Neural cell (in vitro differentiated cells): ENCODE data around the gene NPHP4. TPM values are rescaled to one million over a fixed set of nuclear protein-coding genes. Genes with fewer than 3 reads are reported as not detected.

Source experiments
- H2AFZ ChIP-seq: fragments of 200-600, 300-800 bp; sonication (generic), shearing (Covaris generic); 2 replicates; pipeline ENCODE4 v1.6.0; 2014; ENCODE audit warnings: low read depth, mild to moderate bottlenecking, antibody characterized with exemption, low read length, moderate library complexity
- H3F3A ChIP-seq: fragments of 200-600 bp; shearing (Covaris generic); 2 replicates; pipeline ENCODE4 v1.6.1; 2016; ENCODE audit warnings: mild to moderate bottlenecking, moderate library complexity, mixed read lengths, antibody characterized with exemption, low read length; ENCODE audit not compliant: insufficient read depth, poor library complexity, severe bottlenecking
- H3K27ac ChIP-seq: fragments of 200-600, 300-800 bp; sonication (generic), shearing (Covaris generic); 2 replicates; pipeline ENCODE4 v1.5.1; 2014; ENCODE audit warnings: mild to moderate bottlenecking, low read length, moderate library complexity
- H3K27me3 ChIP-seq: fragments of 300-800, 200-600 bp; sonication (generic), shearing (Covaris generic); 2 replicates; pipeline ENCODE4 v1.6.0; 2014; ENCODE audit warnings: mild to moderate bottlenecking, low read depth, low read length, moderate library complexity; ENCODE audit not compliant: insufficient read depth
- H3K36me3 ChIP-seq: fragments of 300-800, 200-600 bp; sonication (generic), shearing (Covaris generic); 2 replicates; pipeline ENCODE4 v1.5.1; 2014; ENCODE audit warnings: mild to moderate bottlenecking, antibody characterized with exemption, low read length, moderate library complexity; ENCODE audit not compliant: insufficient read depth
- H3K4me2 ChIP-seq: fragments of 300-800, 200-600 bp; sonication (generic), shearing (Covaris generic); 2 replicates; pipeline ENCODE4 v1.6.0; 2014; ENCODE audit warnings: mild to moderate bottlenecking, low read length
- H3K4me3 ChIP-seq: fragments of 300-800, 200-600 bp; sonication (generic), shearing (Covaris generic); 2 replicates; pipeline ENCODE4 v1.5.1; 2014; ENCODE audit warnings: mild to moderate bottlenecking, low read length, moderate library complexity
- H3K79me2 ChIP-seq: fragments of 200-600 bp; shearing (Covaris generic); replicated peaks from 2 replicates; pipeline ENCODE4 v1.6.0; 2014; ENCODE audit warnings: mild to moderate bottlenecking, low read length, moderate library complexity; ENCODE audit not compliant: insufficient read depth
- H3K9ac ChIP-seq: fragments of 300-800, 200-600 bp; sonication (generic), shearing (Covaris generic); 2 replicates; pipeline ENCODE4 v1.6.1; 2016; ENCODE audit warnings: mild to moderate bottlenecking, low read length, mixed read lengths
- H3K9me2 ChIP-seq: fragments of 200-600 bp; shearing (Covaris generic); 2 replicates; pipeline ENCODE4 v1.6.1; 2016; ENCODE audit warnings: mild to moderate bottlenecking, low read length, mixed read lengths; ENCODE audit not compliant: insufficient read depth
- H3K9me3 ChIP-seq: fragments of 200-600, 300-800 bp; sonication (generic), shearing (Covaris generic); 2 replicates; pipeline ENCODE4 v1.6.1; 2016; ENCODE audit warnings: mild to moderate bottlenecking, mixed run types, low read length, moderate library complexity, mixed read lengths
- H4K20me1 ChIP-seq: fragments of 200-600 bp; shearing (Covaris generic); 2 replicates; pipeline ENCODE4 v1.6.1; 2016; ENCODE audit warnings: mild to moderate bottlenecking, mixed run types; ENCODE audit not compliant: insufficient read depth
- CTCF ChIP-seq: fragments of 450-650 bp; IDR thresholded peaks from 2 replicates; pipeline ENCODE4 v1.5.1; 2014; ENCODE audit warnings: antibody characterized with exemption, mild to moderate bottlenecking, moderate library complexity; ENCODE audit not compliant: poor library complexity, severe bottlenecking
- EP300 ChIP-seq: fragments of 450-650 bp; conservative IDR thresholded peaks from 2 replicates; pipeline ENCODE4 v1.6.1; 2014; ENCODE audit warnings: antibody characterized with exemption, mild to moderate bottlenecking, moderate library complexity; ENCODE audit not compliant: poor library complexity, severe bottlenecking
- EZH2 ChIP-seq: fragments of 200-600, 300-800 bp; shearing (Covaris generic), sonication (generic); IDR thresholded peaks from 2 replicates; pipeline ENCODE4 v1.6.1; 2014; ENCODE audit warnings: antibody characterized with exemption, low read length, borderline replicate concordance, mild to moderate bottlenecking; ENCODE audit not compliant: insufficient read depth, poor library complexity, severe bottlenecking
- MXI1 ChIP-seq: fragments of 450-650 bp; conservative IDR thresholded peaks from 2 replicates; pipeline ENCODE4 v1.6.1; 2014; ENCODE audit warnings: antibody characterized with exemption, mild to moderate bottlenecking; ENCODE audit not compliant: poor library complexity, severe bottlenecking
- POLR2AphosphoS5 ChIP-seq: IDR thresholded peaks from 2 replicates; pipeline ENCODE4 v1.6.1; 2012
- RAD21 ChIP-seq: fragments of 450-650 bp; conservative IDR thresholded peaks from 2 replicates; pipeline ENCODE4 v1.6.1; 2014; ENCODE audit warnings: antibody characterized with exemption, mild to moderate bottlenecking, moderate library complexity
- REST ChIP-seq: IDR thresholded peaks from 2 replicates; pipeline ENCODE4 v1.6.1; 2012; ENCODE audit warnings: borderline replicate concordance
- SMC3 ChIP-seq: fragments of 450-650 bp; conservative IDR thresholded peaks from 2 replicates; pipeline ENCODE4 v1.6.1; 2014; ENCODE audit warnings: antibody characterized with exemption, mild to moderate bottlenecking, moderate library complexity; ENCODE audit not compliant: poor library complexity
- TAF1 ChIP-seq: IDR thresholded peaks from 2 replicates; pipeline ENCODE4 v1.6.1; 2012; ENCODE audit warnings: low read depth
- polyA plus RNA-seq: library from polyadenylated mRNA; depleted of rRNA; stranded (reverse); fragments of >200 nt; gene quantifications from 2 replicates; pipeline ENCODE4 v1.2.3, GENCODE V29; 2014

NPHP4 gene
- polyA plus RNA-seq, 1 donor from 2014 or later: 17.1 TPM

DNA sequence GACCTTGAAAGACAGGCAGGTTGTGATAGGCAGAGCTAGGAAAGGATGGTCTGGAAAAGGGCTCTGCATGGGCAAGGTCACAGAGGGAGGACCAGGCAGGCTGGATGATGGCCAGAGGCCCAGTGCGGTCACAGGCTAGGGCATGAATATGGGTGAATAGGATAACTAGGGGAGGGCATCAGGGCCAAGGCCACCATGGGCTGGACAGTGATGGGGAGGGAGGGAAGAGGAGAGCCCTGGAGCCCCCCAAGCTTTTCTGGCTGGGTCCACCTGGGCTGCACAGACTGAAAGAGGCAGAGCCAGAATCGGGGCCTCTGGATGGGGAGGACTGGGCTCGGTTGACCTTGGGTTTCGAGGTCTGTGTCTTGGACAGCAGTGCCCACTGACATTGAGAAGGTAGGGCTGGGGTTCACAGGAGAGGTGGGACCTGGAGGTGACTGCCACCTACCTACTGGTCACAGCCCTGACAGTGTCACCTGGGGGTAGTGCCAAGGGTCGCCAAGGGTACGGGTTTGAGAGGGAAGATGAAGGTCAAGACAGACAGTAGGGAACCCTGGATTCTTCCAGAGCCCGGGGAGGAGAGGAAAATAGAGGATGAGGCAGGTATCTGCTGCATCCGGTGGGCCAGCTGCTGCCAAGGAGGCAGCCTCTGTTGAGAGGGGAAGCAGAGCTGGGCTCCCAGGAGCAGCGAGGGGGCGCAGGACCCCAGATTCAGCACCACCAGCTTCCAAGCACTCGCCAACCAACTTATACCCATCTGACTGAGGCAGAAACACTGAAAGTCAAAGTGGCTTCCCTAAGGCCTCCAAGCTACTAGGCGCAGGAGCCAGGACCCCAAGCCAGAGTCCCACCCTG, 6.1 kb upstream of the NPHP4 start:
- Histone ChIP-seq H3K4me3 (no peak overlapping the region), H3K4me2 (no peak overlapping the region), H3K27me3 (no peaks in the 10 kb centered on the region), H3K36me3 (no peaks in the 10 kb centered on the region), H3K9me3 (no peaks in the 10 kb centered on the region), H3K9ac (no peak overlapping the region), H3K9me2 (no peaks in the 10 kb centered on the region), H2AFZ (no peak overlapping the region), H3F3A (no peaks in the 10 kb centered on the region), H3K27ac (no peak overlapping the region), H4K20me1 (no peaks in the 10 kb centered on the region), H3K79me2 (peaks cover 5% of the 10 kb centered on the region)
- TF ChIP-seq EZH2 (no peak), TAF1 (no peak), MXI1 (no peak), SMC3 (no peak), REST (no peak), EP300 (no peak), RAD21 (no peak), CTCF (no peak), POLR2AphosphoS5 (no peak)

DNA sequence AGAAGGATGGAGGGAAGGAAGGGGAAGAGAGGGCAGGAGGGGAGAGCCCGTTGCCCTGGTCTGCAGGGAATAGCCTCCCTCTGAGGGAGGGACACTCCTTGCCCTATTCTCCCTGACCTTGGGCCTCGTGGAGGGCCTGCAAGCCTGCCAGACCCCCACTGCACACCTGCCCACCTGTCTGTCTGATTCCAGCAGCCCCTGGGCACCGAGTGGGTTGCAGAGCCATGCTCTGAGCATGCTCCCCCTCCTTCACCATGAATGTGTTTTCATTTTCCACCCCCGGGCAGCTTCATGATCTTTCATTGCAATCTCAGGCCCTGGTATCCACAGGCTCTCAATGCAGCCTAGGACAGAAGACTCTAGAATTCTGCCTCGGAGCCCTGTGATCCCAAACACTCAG, 5.1 kb upstream of the NPHP4 start:
- Histone ChIP-seq H3K4me3 (no peak overlapping the region), H3K9me2 (no peaks in the 10 kb centered on the region), H3K27me3 (no peaks in the 10 kb centered on the region), H4K20me1 (no peaks in the 10 kb centered on the region), H3K27ac (no peak overlapping the region), H3F3A (no peaks in the 10 kb centered on the region), H3K9me3 (no peaks in the 10 kb centered on the region), H3K36me3 (no peaks in the 10 kb centered on the region), H2AFZ (no peak overlapping the region), H3K79me2 (peaks cover 5% of the 10 kb centered on the region), H3K4me2 (no peak overlapping the region), H3K9ac (no peak overlapping the region)
- TF ChIP-seq REST (no peak), EP300 (no peak)
